HepG2 (cell line): Measurements from ENCODE around the gene PDCD10. TPM values are rescaled to one million over a fixed set of nuclear protein-coding genes. Genes with fewer than 3 reads are reported as not detected.

Experiments
- ATAC-seq: fragments of 200-7000 bp; cut with Tn5 transposase; 3 replicates; pipeline ENCODE4 v1.9.1; 2020; ENCODE audit warnings: mild to moderate bottlenecking, moderate library complexity
- BruUV-seq: library from RNA; stranded (reverse); fragments of 400-500 nt; replicated peaks from 2 replicates; lab custom pipeline; 2021; lab: Mats Ljungman, UMichigan
- CTCF ChIA-PET: fragments of 300-600 bp; formaldehyde crosslinking; extraction: SDS; loops from one replicate; lab custom pipeline; 2021; ENCODE audit warnings: low total read pairs, inconsistent platforms, low intra/inter-chr PET ratio; lab: Yijun Ruan, JAX
- POLR2A ChIA-PET: fragments of 350-600 bp; sonication (Branson Sonifier 250); formaldehyde crosslinking; loops from one replicate; lab custom pipeline; 2020; ENCODE audit warnings: antibody characterized with exemption, inconsistent platforms; lab: Yijun Ruan, JAX
- DNase-seq: peaks from one replicate; pipeline ENCODE4 v3.0.0-alpha.2; 2015; ENCODE audit warnings: low spot score
- FAIRE-seq: peaks from 3 replicates; lab custom pipeline; 2011; peaks lifted over from hg19 to GRCh38; lab: Jason Lieb, UNC
- H2AFZ ChIP-seq: one replicate; pipeline ENCODE4 v1.6.1; 2011; ENCODE audit warnings: low read length, inconsistent platforms
- H3K27ac ChIP-seq: fragments of 300-600 bp; 3 replicates; pipeline ENCODE4 v1.8.0; 2011; ENCODE audit warnings: mixed run types, mild to moderate bottlenecking, mixed read lengths, low read length, inconsistent platforms; ENCODE audit not compliant: insufficient read depth; ENCODE audit errors: extremely low read length
- H3K27me3 ChIP-seq, 2 experiments: fragments of 200-600 bp in 1 of 2; 2 replicates in 1 of 2; 3 replicates in 1 of 2; pipeline versions ENCODE4 v1.6.0 to v1.8.0; 2011; ENCODE audit warnings: low read length in 2 of 2, mild to moderate bottlenecking in 2 of 2, moderate library complexity in 2 of 2, inconsistent platforms in 1 of 2; ENCODE audit not compliant: insufficient read depth in 2 of 2, control insufficient read depth in 1 of 2
- H3K36me3 ChIP-seq, 2 experiments: fragments of 200-600 bp in 1 of 2; replicated peaks in 1 of 2; 2 replicates in 1 of 2; 3 replicates in 1 of 2; pipeline versions ENCODE4 v1.5.1 to v1.8.0; 2011; ENCODE audit warnings: low read length in 2 of 2, inconsistent platforms in 1 of 2; ENCODE audit not compliant: insufficient read depth in 2 of 2, control insufficient read depth in 1 of 2
- H3K4me1 ChIP-seq: 2 replicates; pipeline ENCODE4 v1.5.1; 2012; ENCODE audit warnings: low read length, inconsistent platforms; ENCODE audit not compliant: insufficient read depth
- H3K4me2 ChIP-seq: 2 replicates; pipeline ENCODE4 v1.6.0; 2011; ENCODE audit warnings: low read depth, low read length, inconsistent platforms
- H3K4me3 ChIP-seq, 3 experiments: fragments of 200-600 bp in 1 of 3; sonication (generic), shearing (Covaris generic) in 1 of 3; replicated peaks in 1 of 3; 2 replicates each; pipeline ENCODE4 v1.5.1; 2011 to 2016; ENCODE audit warnings: low read length in 3 of 3, inconsistent platforms in 2 of 3, low read depth in 2 of 3, mild to moderate bottlenecking in 2 of 3, control low read depth in 1 of 3, mixed read lengths in 1 of 3; ENCODE audit not compliant: insufficient read depth in 1 of 3
- H3K79me2 ChIP-seq: one replicate; pipeline ENCODE4 v1.6.1; 2011; ENCODE audit warnings: low read length, inconsistent platforms; ENCODE audit not compliant: insufficient read depth
- H3K9ac ChIP-seq: 2 replicates; pipeline ENCODE4 v1.6.0; 2011; ENCODE audit warnings: mild to moderate bottlenecking, low read depth, low read length, inconsistent platforms; ENCODE audit not compliant: insufficient read depth
- H3K9me3 ChIP-seq: 2 replicates; pipeline ENCODE4 v1.5.1; 2012; ENCODE audit warnings: mild to moderate bottlenecking, low read length
- H4K20me1 ChIP-seq: 2 replicates; pipeline ENCODE4 v1.6.0; 2011; ENCODE audit warnings: inconsistent platforms, mild to moderate bottlenecking, low read length, moderate library complexity; ENCODE audit not compliant: insufficient read depth
- FUBP1 ChIP-seq: sonication (generic); formaldehyde crosslinking; IDR thresholded peaks from 2 replicates; pipeline ENCODE4 v1.5.1; 2020; ENCODE audit warnings: missing genetic modification reagents, mild to moderate bottlenecking, borderline replicate concordance
- IRF1 ChIP-seq: sonication (generic); formaldehyde crosslinking; IDR thresholded peaks from 2 replicates; pipeline ENCODE4 v1.4.0; 2020; ENCODE audit warnings: low read depth, mild to moderate bottlenecking, missing genetic modification reagents
- NR2F1 ChIP-seq, 2 experiments: fragments of 450-650 bp in 1 of 2; formaldehyde crosslinking in 1 of 2; IDR thresholded peaks; 2 replicates each; pipeline versions ENCODE4 v1.5.0 to v1.6.1; 2016 to 2020; ENCODE audit warnings: mild to moderate bottlenecking in 1 of 2, missing compliant biosample characterization in 1 of 2, missing genetic modification reagents in 1 of 2, moderate library complexity in 1 of 2
- PRDM10 ChIP-seq: sonication (generic); formaldehyde crosslinking; IDR thresholded peaks from 2 replicates; pipeline ENCODE4 v1.4.0; 2020; ENCODE audit warnings: low read depth, missing genetic modification reagents
- SP4 ChIP-seq: sonication (generic); formaldehyde crosslinking; IDR thresholded peaks from 2 replicates; pipeline ENCODE4 v1.8.1; 2023; ENCODE audit warnings: mild to moderate bottlenecking, missing genetic modification reagents
- TEAD3 ChIP-seq: optimal IDR thresholded peaks from 2 replicates; pipeline ENCODE3; 2016; ENCODE audit warnings: borderline replicate concordance
- ZKSCAN8 ChIP-seq: IDR thresholded peaks from 2 replicates; pipeline ENCODE4 v1.6.1; 2016; ENCODE audit warnings: borderline replicate concordance, missing genetic modification reagents, missing compliant biosample characterization
- ZNF20 ChIP-seq: sonication (generic); formaldehyde crosslinking; IDR thresholded peaks from 2 replicates; pipeline ENCODE4 v1.4.0; 2020; ENCODE audit warnings: mild to moderate bottlenecking, moderate library complexity, missing genetic modification reagents
- ZNF883 ChIP-seq: sonication (generic); formaldehyde crosslinking; IDR thresholded peaks from 2 replicates; pipeline ENCODE4 v1.5.1; 2020; ENCODE audit warnings: mild to moderate bottlenecking, missing genetic modification reagents; ENCODE audit errors: not compliant biosample characterization
- WGBS: methylation state at CpG from one replicate; pipeline ENCODE4 v1.1.6; 2017; ENCODE audit warnings: low lambda C conversion rate; 5-methylcytosine and 5-hydroxymethylcytosine counted together
- in situ Hi-C: cut with HindIII; loops from 2 replicates; pipeline ENCODE4 v1.10.0; 2017; ENCODE audit warnings: low pct_unique_long_range_greater_than_20kb; ENCODE audit not compliant: extremely low pct_ligation_motif_present
- intact Hi-C: fragments of 100-400 bp; cut with micrococcal nuclease; formaldehyde crosslinking; loops from one replicate; pipeline ENCODE4 v1.10.0; 2022; ENCODE audit not compliant: unreplicated experiment
- polyA plus RNA-seq, 8 experiments: library from polyadenylated mRNA; depleted of rRNA in 3 of 8; stranded (reverse) in 7 of 8; unstranded in 1 of 8; fragments of >200 nt; fragmentation: Illumina TruSeq in 4 of 8; extraction: Trizol in 4 of 8; gene quantifications; 2 replicates each; pipeline versions ENCODE4 v1.2.1 to v1.2.3, GENCODE V29; 2011 to 2016; ENCODE audit warnings: low read depth in 4 of 8, missing spikeins in 1 of 8, mixed read lengths in 1 of 8; ENCODE audit not compliant: insufficient read depth in 1 of 8
- total RNA-seq, 5 experiments: library from RNA; depleted of rRNA; stranded (reverse); fragments of >200 nt; fragmentation: Illumina TruSeq; extraction: Trizol; gene quantifications; 2 replicates each; pipeline ENCODE4 v1.2.3, GENCODE V29; 2016; ENCODE audit warnings: low read depth in 1 of 5

PDCD10 gene
- total and polyA plus RNA-seq, 2 of the 13 experiments (the other 11 are each of a cell fraction or from before 2014, with no cell fraction given) = 48.5 to 53.9 TPM

GRCh38 chr3:167783781-167784180 is 49.1 kb upstream of the PDCD10 start:
- H3K27ac ChIP-seq = no peak overlapping the region
- no peaks in the 10 kb centered on the region for H3K27me3 ChIP-seq
- in situ Hi-C loops (no loop called here), intact Hi-C loops (no loop called here)
- no peaks in the 10 kb centered on the region for H4K20me1 ChIP-seq
- H3K79me2 ChIP-seq = no peaks in the 10 kb centered on the region
- H3K4me1 ChIP-seq = peaks cover 23% of the 10 kb centered on the region
- DNase-seq (no peak), FAIRE-seq (no peak), ATAC-seq (no peak)
- CTCF ChIA-PET = no interaction called here
- H3K4me3 ChIP-seq = no peak overlapping the region
- TF ChIP-seq TEAD3 (CRISPR knock-in tag) (no peak), SP4 (CRISPR knock-in tag) (no peak), FUBP1 (CRISPR knock-in tag) (no peak), ZKSCAN8 (CRISPR knock-in tag) (no peak)
- no peaks in the 10 kb centered on the region for H3K36me3 ChIP-seq
- H2AFZ ChIP-seq = no peak overlapping the region
- POLR2A ChIA-PET = no interaction called here
- BruUV-seq = no TSS peak
- 20% methylated on average over 1 of the region's 1 CpG for WGBS
- H3K9ac ChIP-seq = no peak overlapping the region
- peaks cover under 1% of the 10 kb centered on the region; the same call in 1 of the 2 replicates for H3K9me3 ChIP-seq
- H3K4me2 ChIP-seq = no peak overlapping the region

- H3K36me3 ChIP-seq = no peaks in the 10 kb centered on the region
- no peaks in the 10 kb centered on the region for H4K20me1 ChIP-seq
- intact Hi-C loops (no loop called here), in situ Hi-C loops (no loop called here)
- ChIA-PET POLR2A (no interaction called here), CTCF (no interaction called here)
- peaks cover 12% of the 10 kb centered on the region for H3K9me3 ChIP-seq
- TF ChIP-seq PRDM10 (CRISPR knock-in tag) (no peak), NR2F1 (CRISPR knock-in tag; IDR thresholded peaks at IDR 0.05) (no peak), ZNF20 (CRISPR knock-in tag) (no peak), IRF1 (CRISPR knock-in tag) (no peak), ZNF883 (CRISPR knock-in tag) (no peak)
- H3K9ac ChIP-seq = no peak overlapping the region
- peaks cover 7% of the 10 kb centered on the region; the same call in 1 of the 2 replicates for H3K4me1 ChIP-seq
- H2AFZ ChIP-seq = no peak overlapping the region
- no peak overlapping the region for H3K4me2 ChIP-seq
- no peaks in the 10 kb centered on the region for H3K27me3 ChIP-seq
- BruUV-seq = no TSS peak
- 62% methylated on average over 2 of the region's 2 CpGs for WGBS
- no peak for FAIRE-seq
- DNase-seq = no peak
- ATAC-seq = no peak
- no peaks in the 10 kb centered on the region for H3K79me2 ChIP-seq
- H3K4me3 ChIP-seq = no peak overlapping the region
- no peak overlapping the region for H3K27ac ChIP-seq
Measured at GRCh38 chr3:167780214-167780883, 45.7 kb upstream of the PDCD10 start.
